Measurements from ENCODE around the gene ARAP3. TPM values are rescaled to one million over a fixed set of nuclear protein-coding genes. Genes with fewer than 3 reads are reported as not detected.

The ARAP3 gene
- total and polyA plus RNA-seq, 9 of the 15 experiments (the other 6 are each of a cell fraction or from before 2014, with no cell fraction given) = 0.83 to 25.7 (median 6.4) TPM

- TF ChIP-seq, protein P1, sequence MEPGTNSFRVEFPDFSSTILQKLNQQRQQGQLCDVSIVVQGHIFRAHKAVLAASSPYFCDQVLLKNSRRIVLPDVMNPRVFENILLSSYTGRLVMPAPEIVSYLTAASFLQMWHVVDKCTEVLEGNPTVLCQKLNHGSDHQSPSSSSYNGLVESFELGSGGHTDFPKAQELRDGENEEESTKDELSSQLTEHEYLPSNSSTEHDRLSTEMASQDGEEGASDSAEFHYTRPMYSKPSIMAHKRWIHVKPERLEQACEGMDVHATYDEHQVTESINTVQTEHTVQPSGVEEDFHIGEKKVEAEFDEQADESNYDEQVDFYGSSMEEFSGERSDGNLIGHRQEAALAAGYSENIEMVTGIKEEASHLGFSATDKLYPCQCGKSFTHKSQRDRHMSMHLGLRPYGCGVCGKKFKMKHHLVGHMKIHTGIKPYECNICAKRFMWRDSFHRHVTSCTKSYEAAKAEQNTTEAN (CRISPR knock-in tag; IDR thresholded peaks at IDR 0.05) = peak; percentile 31; the same call in 1 of the 2 replicates
- TF ChIP-seq BHLHE40 (IDR thresholded peaks at IDR 0.05; ENCODE audit: low read length) = peak; percentile 88
- no peak for TF ChIP-seq ETS1 (conservative IDR thresholded peaks at IDR 0.05; ENCODE audit: control insufficient read depth, low read depth, low read length)
- TF ChIP-seq SMARCC2 (IDR thresholded peaks at IDR 0.05; ENCODE audit: low read depth) = no peak
- TF ChIP-seq NCOA2 (IDR thresholded peaks at IDR 0.05; ENCODE audit: partially characterized antibody in 2 of 2) = no peak
- TF ChIP-seq SMC3 (conservative IDR thresholded peaks at IDR 0.05; ENCODE audit: insufficient read depth, low read depth, low read length) = no peak
- no peak for TF ChIP-seq PRDM10 (IDR thresholded peaks at IDR 0.05; ENCODE audit: partially characterized antibody)
- TF ChIP-seq PCBP2 (IDR thresholded peaks at IDR 0.05; ENCODE audit: low read depth, low read length, poor library complexity, severe bottlenecking) = no peak
- no peak for TF ChIP-seq MAFG (tag; conservative IDR thresholded peaks at IDR 0.05)
- TF ChIP-seq PHB (CRISPR knock-in tag; IDR thresholded peaks at IDR 0.05) = no peak
- TF ChIP-seq, protein P2, sequence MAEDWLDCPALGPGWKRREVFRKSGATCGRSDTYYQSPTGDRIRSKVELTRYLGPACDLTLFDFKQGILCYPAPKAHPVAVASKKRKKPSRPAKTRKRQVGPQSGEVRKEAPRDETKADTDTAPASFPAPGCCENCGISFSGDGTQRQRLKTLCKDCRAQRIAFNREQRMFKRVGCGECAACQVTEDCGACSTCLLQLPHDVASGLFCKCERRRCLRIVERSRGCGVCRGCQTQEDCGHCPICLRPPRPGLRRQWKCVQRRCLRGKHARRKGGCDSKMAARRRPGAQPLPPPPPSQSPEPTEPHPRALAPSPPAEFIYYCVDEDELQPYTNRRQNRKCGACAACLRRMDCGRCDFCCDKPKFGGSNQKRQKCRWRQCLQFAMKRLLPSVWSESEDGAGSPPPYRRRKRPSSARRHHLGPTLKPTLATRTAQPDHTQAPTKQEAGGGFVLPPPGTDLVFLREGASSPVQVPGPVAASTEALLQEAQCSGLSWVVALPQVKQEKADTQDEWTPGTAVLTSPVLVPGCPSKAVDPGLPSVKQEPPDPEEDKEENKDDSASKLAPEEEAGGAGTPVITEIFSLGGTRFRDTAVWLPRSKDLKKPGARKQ (CRISPR knock-in tag; IDR thresholded peaks at IDR 0.05) = no peak
- no peak for TF ChIP-seq XRCC3 (IDR thresholded peaks at IDR 0.05)
- no peak for TF ChIP-seq OTX1 (CRISPR knock-in tag; IDR thresholded peaks at IDR 0.05)
- no peak for TF ChIP-seq KHSRP (IDR thresholded peaks at IDR 0.05)
- TF ChIP-seq CBX8 (IDR thresholded peaks at IDR 0.05; ENCODE audit: borderline replicate concordance, extremely low read depth, low read depth, low read length, poor library complexity, severe bottlenecking) = no peak
- TF ChIP-seq TARDBP (IDR thresholded peaks at IDR 0.05) = no peak
- TF ChIP-seq BCL6 (CRISPR knock-in tag; IDR thresholded peaks at IDR 0.05) = no peak
- no peak for TF ChIP-seq KAT2B (IDR thresholded peaks at IDR 0.05; ENCODE audit: low read depth, low read length)
- TF ChIP-seq CAMTA2 (CRISPR knock-in tag; conservative IDR thresholded peaks at IDR 0.05) = no peak
- peak; percentile 22 for TF ChIP-seq MEIS2 (IDR thresholded peaks at IDR 0.05; ENCODE audit: partially characterized antibody)
- TF ChIP-seq GATAD2A (IDR thresholded peaks at IDR 0.05) = no peak
Measured at GRCh38 chr5:141692919-141693725, 11.1 kb upstream of the ARAP3 start (continued).

Data from K562 (cell line).